CD4-positive, alpha-beta T cell treated with Interleukin-1 beta for 1 hour (primary cell): ENCODE data around the gene SMYD3.

Experiments
- DNase-seq, 2 donors: peaks; one replicate each; pipeline ENCODE4 v3.0.0-alpha.2; 2020 to 2022

The SMYD3 gene

GRCh38 chr1:246506674-246507481, at the start of gene SMYD3:
Gene SMYD3 (minus strand): TSS chr1:246507279.
- DNase-seq, result peak; percentile 81 to 85

- DNase-seq, result no peak
Measured at GRCh38 chr1:246554201-246554600, 47.1 kb upstream of the SMYD3 start.

DNA sequence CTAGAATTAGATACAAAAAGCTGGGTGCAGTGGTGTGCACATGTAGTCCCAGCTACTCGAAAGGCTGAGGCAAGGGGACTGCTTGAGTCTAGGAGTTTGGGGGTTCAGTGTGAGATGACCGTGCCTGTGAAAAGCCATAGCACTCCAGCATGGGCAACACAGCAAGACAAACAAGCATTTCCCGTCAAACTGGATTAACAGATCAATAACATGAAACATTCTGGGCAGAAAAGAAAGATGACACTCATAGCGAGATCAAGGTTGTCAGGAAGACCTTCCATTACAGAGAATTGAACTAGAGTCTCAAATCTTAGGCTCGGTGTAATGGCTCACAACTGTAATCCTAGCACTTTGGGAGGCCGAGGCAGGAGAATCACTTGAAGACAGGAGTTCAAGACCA, 45.0 kb upstream of the SMYD3 start:
- no peak for DNase-seq

DNA sequence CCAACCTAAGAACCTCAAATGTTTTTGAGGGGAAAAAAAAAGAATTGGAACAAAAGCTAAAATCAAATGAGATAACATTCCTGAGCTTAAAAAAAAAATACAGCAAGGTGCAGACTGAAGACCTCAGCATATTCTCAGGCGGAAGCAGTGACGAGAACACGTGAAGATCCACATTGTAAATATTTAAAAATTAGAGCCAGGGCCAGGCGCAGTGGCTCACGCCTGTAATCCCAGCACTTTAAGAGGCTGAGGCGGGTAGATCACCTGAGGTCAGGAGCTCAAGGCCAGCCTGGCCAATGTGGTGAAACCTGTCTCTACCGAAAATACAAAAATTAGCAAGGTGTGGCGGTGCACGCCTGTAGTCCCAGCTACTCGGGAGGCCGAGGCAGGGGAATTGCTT, 43.3 kb upstream of the SMYD3 start:
- no peak for DNase-seq

- no peak for DNase-seq
Measured at GRCh38 chr1:246549665-246550064, 42.6 kb upstream of the SMYD3 start.

DNA sequence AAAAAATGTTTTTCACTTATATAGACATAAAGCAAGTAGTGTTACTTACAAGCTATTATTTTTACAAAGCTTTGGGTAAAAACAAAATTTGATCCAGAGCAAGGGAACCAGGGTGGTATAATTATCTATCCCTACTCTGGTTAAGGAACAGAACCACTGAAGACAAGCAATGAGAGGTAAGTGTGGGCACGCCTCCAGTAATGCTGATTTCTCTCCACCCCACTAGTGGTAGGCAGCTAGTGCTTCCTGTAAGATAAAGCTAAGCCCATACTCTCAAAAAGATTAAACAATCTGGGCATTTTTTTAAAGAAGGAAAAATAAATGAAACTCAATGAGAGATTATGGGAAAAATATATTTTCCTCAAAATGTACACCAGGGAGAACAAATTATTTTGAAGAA, 36.9 kb upstream of the SMYD3 start:
- DNase-seq, result no peak

GRCh38 chr1:246540738-246541491, 33.8 kb upstream of the SMYD3 start:
- DNase-seq, result no peak

DNA sequence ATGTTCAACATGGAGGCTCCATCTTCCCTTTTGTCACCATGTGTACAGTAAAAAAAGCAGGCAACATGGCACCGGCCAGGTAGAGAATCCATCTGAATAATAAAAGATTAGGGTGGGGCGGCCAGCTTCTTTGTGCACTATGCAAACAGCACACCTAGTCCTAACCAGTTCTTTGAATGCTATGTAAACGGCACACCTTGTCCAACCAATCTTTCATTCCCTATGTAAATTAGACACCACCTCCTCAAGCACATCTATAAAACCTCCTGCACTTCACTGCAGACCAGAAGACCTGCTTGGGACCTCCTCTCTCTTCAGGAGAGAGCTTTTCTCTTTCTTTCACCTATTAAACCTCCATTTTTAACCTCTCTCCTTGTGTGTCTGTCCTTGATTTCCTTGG, 30.8 kb upstream of the SMYD3 start:
- no peak for DNase-seq

DNA sequence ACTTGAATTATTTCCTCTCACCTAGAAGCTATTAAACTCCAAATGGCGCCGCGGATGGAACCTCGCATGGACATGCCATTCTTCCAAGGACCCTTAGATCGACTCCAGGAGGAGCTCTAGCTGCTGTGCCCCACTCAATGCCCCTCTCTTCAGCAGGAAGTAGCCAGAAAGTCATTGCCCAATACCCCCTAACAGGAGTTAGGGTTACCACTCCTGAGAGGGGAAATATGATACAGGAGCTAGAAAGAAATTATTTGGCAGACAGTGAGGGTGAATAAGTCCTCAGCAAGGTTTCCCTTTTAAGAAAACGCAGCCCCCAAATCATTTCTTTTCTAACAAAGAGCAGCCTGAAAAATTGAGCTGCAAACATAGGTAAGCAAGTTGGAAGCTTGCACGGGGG, 30.4 kb upstream of the SMYD3 start:
- DNase-seq, result no peak

GRCh38 chr1:246534114-246534513, 27.0 kb upstream of the SMYD3 start:
- DNase-seq, result no peak

DNA sequence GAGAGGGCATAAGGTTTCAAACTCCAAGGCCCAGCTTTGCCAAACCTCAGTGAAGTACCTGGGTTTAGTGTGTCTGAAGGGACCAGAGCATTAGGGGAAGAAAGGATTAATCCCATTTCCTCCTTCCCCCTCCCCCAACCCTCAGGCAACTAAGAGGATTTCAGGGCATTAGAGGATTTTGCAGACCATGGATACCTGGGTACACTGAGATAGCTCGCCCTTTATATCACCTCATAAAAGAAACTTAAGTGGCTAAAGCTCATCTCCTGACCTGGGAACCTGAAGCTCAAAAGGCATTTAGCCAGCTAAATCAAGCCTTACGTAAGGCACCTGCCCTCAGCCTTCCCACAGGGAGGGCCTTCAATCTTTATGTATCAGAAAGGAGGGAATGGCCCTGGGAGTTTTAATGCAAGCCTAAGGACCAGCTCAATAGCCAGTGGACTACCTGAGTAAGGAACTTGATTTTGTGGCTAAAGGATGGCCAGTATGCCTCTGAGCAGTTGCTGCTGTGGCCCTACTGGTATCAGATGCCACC, 26.4 kb upstream of the SMYD3 start:
- DNase-seq, result no peak

DNA sequence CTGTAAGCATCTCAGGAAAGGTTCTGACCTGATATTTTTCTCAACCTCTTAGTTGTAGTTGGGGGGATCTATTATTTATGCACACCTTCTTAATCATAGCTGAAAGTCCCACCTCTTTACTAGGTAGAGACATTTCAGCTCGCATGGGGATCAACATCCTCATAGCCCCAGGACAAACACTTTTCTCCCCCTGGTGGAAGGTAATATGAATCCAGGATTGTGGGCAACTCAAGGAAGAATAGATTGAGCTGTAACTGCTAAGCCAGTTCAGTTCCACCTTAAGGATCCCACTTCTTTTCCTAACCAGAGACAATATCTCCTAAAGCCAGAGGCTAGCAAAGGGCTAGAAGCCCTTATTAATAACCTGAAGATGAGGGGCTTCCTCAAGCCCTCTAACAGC, 25.4 kb upstream of the SMYD3 start:
- no peak for DNase-seq

- DNase-seq, result no peak
Measured at GRCh38 chr1:246530482-246530881, 23.4 kb upstream of the SMYD3 start.

DNA sequence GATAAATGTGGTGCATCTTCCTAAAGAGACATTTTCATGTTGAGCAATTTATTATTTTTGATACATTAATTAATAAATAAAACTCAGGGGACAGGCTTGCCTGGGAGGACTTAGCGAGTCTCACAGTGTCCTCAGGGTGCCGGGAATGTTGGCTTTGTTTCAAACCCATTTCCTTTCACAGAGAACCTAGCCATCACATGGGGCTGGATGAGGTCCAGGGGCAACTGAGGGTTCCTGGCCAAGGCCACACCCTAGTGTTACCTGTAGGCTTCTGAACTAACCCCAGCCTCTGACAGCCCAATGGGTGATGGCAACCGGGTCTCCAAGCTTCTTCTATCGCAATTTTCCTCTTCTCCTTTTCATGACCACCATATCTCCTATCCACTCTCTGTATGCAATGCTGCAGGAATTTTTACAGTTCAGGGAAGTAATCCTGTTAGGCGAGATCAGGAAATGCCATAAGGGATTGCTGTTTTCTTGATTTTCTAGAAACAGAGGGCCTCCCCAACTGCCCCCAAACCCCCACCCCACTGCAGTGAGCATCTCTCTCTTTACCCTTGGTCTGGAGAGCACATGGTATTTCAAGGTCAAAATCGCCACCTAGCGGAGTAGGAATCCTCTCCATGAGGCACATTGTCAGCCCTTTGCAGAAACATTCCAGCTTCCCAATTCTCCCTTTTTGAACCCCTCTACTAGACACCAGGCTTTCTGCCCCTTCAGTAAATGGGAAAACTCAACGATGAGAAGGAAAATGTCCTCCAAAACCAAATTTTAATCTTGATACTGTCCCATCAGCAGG, 22.1 kb upstream of the SMYD3 start:
- no peak for DNase-seq

DNA sequence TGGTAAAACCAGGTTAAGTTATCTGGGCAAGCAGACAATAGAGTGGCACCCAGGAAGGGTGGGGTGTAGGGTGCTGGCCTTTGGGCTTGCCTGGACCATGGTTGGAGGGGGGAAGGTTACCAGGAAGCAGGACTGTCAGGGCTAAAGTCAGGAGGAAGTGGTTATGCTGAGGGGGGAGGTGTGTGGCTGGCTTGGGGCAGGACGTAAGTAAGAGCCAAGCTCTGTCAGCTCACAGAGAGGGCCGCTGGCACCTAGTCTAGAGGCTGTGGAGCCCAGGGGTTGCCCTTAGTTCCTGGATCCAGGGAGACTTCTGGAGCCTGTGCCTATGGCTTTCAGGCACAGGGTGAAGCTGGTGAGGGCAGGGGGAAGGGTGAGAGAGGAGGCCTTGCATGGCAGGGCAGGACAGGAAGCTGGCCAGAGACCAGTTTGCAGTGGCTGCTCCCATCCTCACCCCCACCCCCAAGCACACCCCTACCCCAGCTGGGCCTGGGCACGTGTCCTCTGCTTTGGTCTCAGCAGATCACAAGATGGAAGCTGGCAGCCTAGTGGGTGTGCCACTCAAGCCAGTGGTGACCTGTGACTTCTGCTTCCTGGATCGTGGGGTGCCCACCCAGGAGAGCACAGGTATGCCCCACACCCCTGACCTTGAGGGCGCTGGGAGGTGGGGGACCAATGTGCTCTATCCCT, 20.5 kb upstream of the SMYD3 start:
- no peak for DNase-seq

DNA sequence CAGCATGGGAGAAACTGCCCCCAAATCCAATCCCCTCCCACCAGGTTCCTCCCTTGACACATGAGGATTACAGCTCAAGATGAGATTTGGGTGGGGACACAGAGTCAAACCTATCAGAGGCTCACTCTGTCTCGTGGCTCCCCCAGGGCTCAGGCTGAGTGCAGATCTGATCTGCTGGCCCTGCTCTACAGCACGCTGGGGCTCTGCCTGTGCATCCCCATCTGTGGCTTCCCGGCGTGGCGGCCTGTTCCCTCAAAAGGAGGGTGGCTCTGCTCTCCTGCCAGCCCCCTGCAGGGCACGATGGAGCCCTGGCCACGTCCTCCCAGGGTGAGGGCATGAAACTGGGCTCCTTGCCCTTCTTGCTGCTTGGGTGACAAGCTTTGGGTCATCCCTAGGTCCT, 19.8 kb upstream of the SMYD3 start:
- no peak for DNase-seq

DNA sequence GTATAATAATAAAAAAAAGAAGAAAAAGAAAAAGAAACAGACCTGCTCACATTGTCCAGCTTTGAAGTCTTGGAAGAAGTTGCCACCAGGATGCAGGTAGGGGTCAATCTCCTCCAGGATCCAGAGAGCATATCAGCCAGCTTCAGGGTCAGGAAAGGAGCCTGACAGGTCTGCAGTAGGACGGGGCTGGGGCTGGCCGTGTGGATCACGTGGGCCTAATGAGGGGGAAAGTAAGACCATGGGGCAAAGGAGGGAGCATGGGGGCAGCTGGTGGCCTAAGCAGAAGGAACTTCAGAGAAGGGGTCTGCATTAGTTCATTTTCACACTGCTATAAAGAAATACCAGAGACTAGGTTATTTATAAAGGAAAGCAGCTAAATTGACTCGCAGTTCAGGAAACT, 19.3 kb upstream of the SMYD3 start:
- no peak for DNase-seq

- DNase-seq, result no peak
Measured at GRCh38 chr1:246519514-246519913, 12.4 kb upstream of the SMYD3 start.

DNA sequence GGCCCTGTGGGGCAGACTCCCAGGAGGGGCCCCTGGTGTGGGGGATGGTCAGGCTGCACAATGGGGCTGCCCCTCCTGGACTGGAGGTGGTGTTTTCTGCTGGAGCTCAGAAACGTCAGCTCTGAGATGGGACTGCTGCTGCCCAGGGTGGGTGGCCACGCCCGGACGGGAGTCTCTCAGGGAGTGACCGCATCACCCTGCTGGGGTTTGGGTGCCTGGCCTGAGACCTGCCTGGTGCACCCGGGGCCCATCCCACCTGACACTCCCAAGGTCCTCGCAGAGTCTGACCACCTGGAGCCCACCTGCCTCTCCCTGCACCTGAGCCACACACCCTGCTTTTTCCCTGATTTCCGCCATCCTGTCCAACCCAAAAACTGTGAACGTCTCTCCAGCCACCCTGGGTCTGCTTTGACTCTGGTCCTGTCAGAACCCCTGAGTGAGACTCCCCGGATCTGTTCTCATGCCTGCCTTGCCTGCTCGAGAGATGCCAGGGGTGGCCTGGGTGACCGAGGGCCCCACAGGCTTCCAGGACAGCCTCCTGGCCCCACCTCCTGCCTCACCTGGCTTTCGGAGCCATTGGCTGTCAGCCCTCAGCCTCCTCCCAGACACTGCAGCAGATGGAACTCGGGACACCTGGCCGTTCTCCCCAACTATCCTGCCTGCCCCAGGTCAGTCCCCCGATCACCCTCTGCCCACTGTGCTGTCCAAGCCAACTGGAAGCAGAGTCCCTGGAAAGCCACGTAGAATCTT, 11.6 kb upstream of the SMYD3 start:
- no peak for DNase-seq

DNA sequence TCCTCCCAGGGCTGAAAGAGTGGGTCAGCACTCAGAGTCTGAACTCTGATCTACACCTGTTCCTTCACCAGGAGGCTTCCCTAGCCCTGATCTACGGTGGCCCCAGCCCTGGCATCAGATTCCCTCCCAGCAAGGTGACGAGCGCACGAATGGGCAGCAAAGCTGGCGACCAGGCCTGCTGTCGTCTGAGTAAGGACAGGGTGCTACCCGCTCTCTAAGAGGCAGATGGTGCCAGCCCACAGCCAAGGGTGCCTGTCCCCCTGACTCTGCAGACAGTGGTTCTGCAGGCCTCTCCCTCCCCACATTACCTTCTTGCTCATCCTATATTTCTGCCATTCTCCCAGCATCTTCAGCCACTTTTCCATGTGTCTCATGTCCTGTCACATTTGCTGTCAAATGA, 10.3 kb upstream of the SMYD3 start:
- no peak for DNase-seq

DNA sequence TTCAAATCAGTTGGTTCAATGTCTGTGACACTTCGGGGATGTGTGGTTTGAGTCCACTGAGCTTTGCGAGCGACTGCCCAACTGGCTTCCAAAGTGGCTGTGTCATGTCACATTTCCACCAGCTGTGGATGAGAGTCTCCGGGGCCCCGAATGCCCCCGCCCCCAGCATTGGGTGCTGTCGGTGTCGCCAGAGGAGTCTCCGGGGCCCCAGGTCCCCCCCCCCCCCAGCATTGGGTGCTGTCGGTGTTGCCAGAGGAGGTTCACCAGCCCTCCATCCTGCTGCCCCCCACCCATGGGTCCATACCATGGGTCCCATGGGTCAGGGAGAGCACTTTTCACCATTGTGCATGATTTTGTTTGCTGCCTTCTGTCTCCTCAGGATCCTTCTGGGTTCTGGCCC, 9.0 kb upstream of the SMYD3 start:
- DNase-seq, result no peak

- no peak for DNase-seq
Measured at GRCh38 chr1:246515390-246516005, 8.4 kb upstream of the SMYD3 start.
